GM21528 (cell line): ENCODE results near the gene FGD4.

Experiments
- ATAC-seq: cut with Tn5 transposase; IDR thresholded peaks from one replicate; pipeline ENCODE4 v1.9.1; 2021; ENCODE audit warnings: mild to moderate bottlenecking, moderate library complexity; ENCODE audit not compliant: unreplicated experiment, low FRiP score

FGD4 gene

GRCh38 chr12:32454075-32454474, 54.7 kb downstream of the FGD4 start:
- no peak for ATAC-seq

- no peak for ATAC-seq
These were observed 55.5 kb downstream of the FGD4 start for GRCh38 chr12:32454866-32455265.

GRCh38 chr12:32455607-32456071, 56.3 kb downstream of the FGD4 start:
- ATAC-seq, result no peak

GRCh38 chr12:32457251-32458025, 58.1 kb downstream of the FGD4 start:
- ATAC-seq, result no peak

GRCh38 chr12:32460638-32461037, 61.3 kb downstream of the FGD4 start:
- no peak for ATAC-seq

- no peak for ATAC-seq
These were observed 63.5 kb downstream of the FGD4 start for GRCh38 chr12:32462908-32463307.

- no peak for ATAC-seq
These were observed 66.8 kb downstream of the FGD4 start for GRCh38 chr12:32466187-32466586.

- ATAC-seq, result no peak
These were observed 67.8 kb downstream of the FGD4 start for GRCh38 chr12:32466986-32467711.

- ATAC-seq, result no peak
These were observed 68.9 kb downstream of the FGD4 start for GRCh38 chr12:32467959-32468863.

- no peak for ATAC-seq
These were observed 71.6 kb downstream of the FGD4 start for GRCh38 chr12:32470936-32471470.

- no peak for ATAC-seq
These were observed 72.2 kb downstream of the FGD4 start for GRCh38 chr12:32471591-32472001.

GRCh38 chr12:32475724-32476123, 76.4 kb downstream of the FGD4 start:
- ATAC-seq, result no peak

GRCh38 chr12:32476446-32476845, 77.1 kb downstream of the FGD4 start:
- ATAC-seq, result no peak

GRCh38 chr12:32477714-32478113, 78.4 kb downstream of the FGD4 start:
- ATAC-seq, result no peak

- no peak for ATAC-seq
These were observed 78.8 kb downstream of the FGD4 start for GRCh38 chr12:32478166-32478565.

- no peak for ATAC-seq
These were observed 79.7 kb downstream of the FGD4 start for GRCh38 chr12:32478858-32479725.

- peak; percentile 67 for ATAC-seq
These were observed 82.9 kb downstream of the FGD4 start for GRCh38 chr12:32482226-32482625.

- ATAC-seq, result no peak
These were observed 84.1 kb downstream of the FGD4 start for GRCh38 chr12:32483499-32483898.

GRCh38 chr12:32483993-32484392, 84.6 kb downstream of the FGD4 start:
- no peak for ATAC-seq

GRCh38 chr12:32486158-32486557, 86.8 kb downstream of the FGD4 start:
- no peak for ATAC-seq
